Esophagus muscularis mucosa (tissue), 4 donors: ENCODE measurements around the gene ETFDH.

ENCODE experiments used
- CTCF ChIP-seq, 3 experiments: fragments of 200-600 bp in 2 of 3; fragments of 450-650 bp in 1 of 3; sonication (generic) in 2 of 3; IDR thresholded peaks; one replicate each; pipeline ENCODE4 v1.5.1; 2017 to 2019; ENCODE audit warnings: antibody characterized with exemption in 3 of 3, mild to moderate bottlenecking in 2 of 3, moderate library complexity in 1 of 3
- EP300 ChIP-seq: sonication (generic); formaldehyde crosslinking; IDR thresholded peaks from one replicate; pipeline ENCODE4 v1.6.1; 2017; ENCODE audit warnings: antibody characterized with exemption
- POLR2A ChIP-seq: fragments of 450-650 bp; IDR thresholded peaks from one replicate; pipeline ENCODE4 v1.6.1; 2017; ENCODE audit warnings: antibody characterized with exemption, moderate library complexity, mild to moderate bottlenecking, low read depth
- POLR2AphosphoS5 ChIP-seq, 2 donors: sonication (generic); formaldehyde crosslinking; IDR thresholded peaks; one replicate each; pipeline ENCODE4 v1.6.1; 2017; ENCODE audit warnings: antibody characterized with exemption in 2 of 2

GRCh38 chr4:158681629-158682028 is 9.5 kb downstream of the ETFDH start:
- TF ChIP-seq POLR2A (no peak), CTCF (IDR thresholded peaks at IDR 0.05) (no peak), EP300 (no peak), POLR2AphosphoS5 (IDR thresholded peaks at IDR 0.05) (no peak)
